ENCODE measurements around the gene SH3GL1.
A peak's percentile ranks its signal among the peaks of the same experiment; 100 is the strongest.

Gene SH3GL1

GRCh38 chr19:4434391-4434790, 34.0 kb upstream of the SH3GL1 start:
- no peak for DNase-seq
- intact Hi-C loops (cut with DNase I): no loop called here

- intact Hi-C loops (cut with DNase I): no loop called here
- DNase-seq: no peak
Measured at GRCh38 chr19:4432918-4433506, 32.7 kb upstream of the SH3GL1 start.

GRCh38 chr19:4431808-4432674, 31.7 kb upstream of the SH3GL1 start:
- intact Hi-C loops (cut with DNase I): no loop called here

GRCh38 chr19:4431296-4431695, 30.9 kb upstream of the SH3GL1 start:
- DNase-seq: no peak
- intact Hi-C loops (cut with DNase I): no loop called here

More at GRCh38 chr19:4431808-4432674, 31.7 kb upstream of the SH3GL1 start:
- peak in 14 of 42 donors; percentile 10 to 50 (median 34) for DNase-seq

GRCh38 chr19:4430760-4431159, 30.4 kb upstream of the SH3GL1 start:
- peak in 33 of 42 donors; percentile 14 to 73 (median 44) for DNase-seq
- intact Hi-C loops (cut with DNase I): no loop called here

- intact Hi-C loops (cut with DNase I): no loop called here
- no peak for DNase-seq
Measured at GRCh38 chr19:4429771-4430171, 29.4 kb upstream of the SH3GL1 start.

- intact Hi-C loops (cut with DNase I): no loop called here
- no peak for DNase-seq
Measured at GRCh38 chr19:4429256-4429655, 28.9 kb upstream of the SH3GL1 start.

GRCh38 chr19:4428326-4428975, 28.1 kb upstream of the SH3GL1 start:
- intact Hi-C loops (cut with DNase I): no loop called here
- DNase-seq: no peak

GRCh38 chr19:4425537-4425936, 25.2 kb upstream of the SH3GL1 start:
- no peak for DNase-seq
- intact Hi-C loops (cut with DNase I): no loop called here

GRCh38 chr19:4423416-4424126, 23.2 kb upstream of the SH3GL1 start:
- no peak for DNase-seq
- intact Hi-C loops (cut with DNase I): no loop called here

- intact Hi-C loops (cut with DNase I): no loop called here
- no peak for DNase-seq
Measured at GRCh38 chr19:4416268-4416667, 15.9 kb upstream of the SH3GL1 start.

GRCh38 chr19:4415352-4415751, 15.0 kb upstream of the SH3GL1 start:
- intact Hi-C loops (cut with DNase I): no loop called here
- DNase-seq: peak in 3 of 42 donors; percentile 6 to 38 (median 22)

- intact Hi-C loops (cut with DNase I): no loop called here
- no peak for DNase-seq
Measured at GRCh38 chr19:4414800-4415321, 14.5 kb upstream of the SH3GL1 start.

GRCh38 chr19:4414144-4414799, 13.9 kb upstream of the SH3GL1 start:
- intact Hi-C loops (cut with DNase I): no loop called here
- DNase-seq: no peak

- DNase-seq: no peak
- intact Hi-C loops (cut with DNase I): no loop called here
Measured at GRCh38 chr19:4413588-4413987, 13.2 kb upstream of the SH3GL1 start.

GRCh38 chr19:4409123-4409933, 9.0 kb upstream of the SH3GL1 start:
- intact Hi-C loops (cut with DNase I): loop anchor here (10.0 kb wide), 1 partner anchor 45 kb away; the partner anchor contains the start of gene UBXN6
- DNase-seq: no peak

- intact Hi-C loops (cut with DNase I): loop anchor here (10.0 kb wide), 1 partner anchor 48 kb away; the partner anchor contains the start of gene UBXN6
- DNase-seq: no peak
Measured at GRCh38 chr19:4406626-4407025, 6.3 kb upstream of the SH3GL1 start.

- intact Hi-C loops (cut with DNase I): loop anchor here (10.0 kb wide), 1 partner anchor 49 kb away; the partner anchor contains the start of gene UBXN6
Measured at GRCh38 chr19:4405977-4406376, 5.6 kb upstream of the SH3GL1 start.

More at GRCh38 chr19:4405977-4406376, 5.6 kb upstream of the SH3GL1 start:
- no peak for DNase-seq

Data from head of caudate nucleus (tissue), 42 donors.